AG04450 (cell line): ENCODE results near the gene ALG13. TPM values are rescaled to one million over a fixed set of nuclear protein-coding genes. Genes with fewer than 3 reads are reported as not detected.

Source experiments
- CTCF ChIA-PET: fragments of 300-600, 350-600 bp; formaldehyde crosslinking; extraction: SDS; loops from one replicate; lab custom pipeline; 2022; ENCODE audit warnings: antibody characterized with exemption, inconsistent platforms; lab: Charles Lee
- POLR2A ChIA-PET: fragments of 350-600 bp; formaldehyde crosslinking; extraction: SDS; loops from one replicate; lab custom pipeline; 2021; ENCODE audit warnings: antibody characterized with exemption, inconsistent platforms; lab: Yijun Ruan, JAX
- DNase-seq: peaks from one replicate; pipeline ENCODE4 v3.0.0-alpha.2; 2011; ENCODE audit warnings: low read depth, low spot score
- H3K27ac ChIP-seq: one replicate; pipeline ENCODE4 v1.5.1; 2012; ENCODE audit warnings: low read depth, low read length, control low read depth
- H3K27me3 ChIP-seq: one replicate; pipeline ENCODE4 v1.6.0; 2012; ENCODE audit warnings: low read length; ENCODE audit not compliant: control insufficient read depth, insufficient read depth
- H3K4me3 ChIP-seq: 2 replicates; pipeline ENCODE4 v1.5.1; 2011; ENCODE audit warnings: mild to moderate bottlenecking, low read depth, low read length, control low read depth
- H3K9me3 ChIP-seq: 2 replicates; pipeline ENCODE4 v1.5.1; 2012; ENCODE audit warnings: low read length; ENCODE audit not compliant: control insufficient read depth, insufficient read depth
- polyA plus RNA-seq: library from polyadenylated mRNA; depleted of rRNA; stranded (reverse); fragments of >200 nt; gene quantifications from 2 replicates; pipeline ENCODE4 v1.2.3, GENCODE V29; 2011
- TF ChIP-seq, protein P1 (sequence below): IDR thresholded peaks from 2 replicates; pipeline ENCODE4 v1.5.1; 2011; ENCODE audit warnings: low read depth, low read length, control low read depth, inconsistent platforms

ALG13 gene
- polyA plus RNA-seq, 1 experiment: 74.2 TPM

DNA sequence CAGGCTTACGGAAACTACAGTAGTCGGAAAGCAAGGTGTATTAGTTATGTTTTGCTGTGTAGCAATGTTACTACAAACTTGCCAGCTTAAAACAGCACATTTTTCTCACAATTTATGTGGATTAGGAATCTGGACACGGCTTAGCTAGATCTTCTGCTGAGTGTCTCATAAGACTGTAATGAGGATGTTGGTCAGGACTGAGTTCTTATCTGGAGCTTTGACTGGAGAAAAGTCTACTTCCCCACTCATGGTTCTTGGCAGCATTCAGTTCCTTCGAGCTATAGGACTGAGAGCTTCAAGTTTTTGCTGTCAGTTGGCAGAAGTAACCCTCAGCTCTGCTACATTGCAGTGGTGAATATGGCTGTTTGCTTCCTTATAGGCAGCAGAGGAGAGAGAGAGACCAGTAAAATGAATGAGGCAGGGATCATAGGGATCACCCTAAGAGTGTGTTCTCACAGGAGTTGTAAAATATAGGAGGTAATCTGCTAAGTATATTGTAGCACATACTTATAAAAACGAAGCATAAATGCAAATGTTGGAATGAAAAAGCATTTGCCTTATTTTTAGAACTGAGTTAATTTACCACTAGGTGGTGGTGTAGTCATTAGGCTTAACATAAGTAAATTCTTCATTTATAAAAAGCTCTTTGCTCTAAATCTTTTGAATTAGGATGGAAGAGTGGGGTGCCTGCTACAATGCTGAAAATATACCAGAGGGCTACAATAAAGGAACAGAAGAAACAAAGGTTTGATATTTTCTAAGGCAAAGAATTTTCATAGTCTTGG, 38.6 kb downstream of the ALG13 start:
- no peaks in the 10 kb centered on the region for H3K9me3 ChIP-seq
- no peak overlapping the region for H3K27ac ChIP-seq
- ChIA-PET POLR2A (no interaction called here), CTCF (interaction anchor here (0.7 to 1.9 kb wide), 5 partner anchors 10 to 923 kb away, joined by 3 to 7 read pairs (median 4); no protein-coding TSS in a partner anchor)
- H3K4me3 ChIP-seq: no peak overlapping the region
- H3K27me3 ChIP-seq: no peaks in the 10 kb centered on the region
- DNase-seq: no peak
- TF ChIP-seq, protein P1, sequence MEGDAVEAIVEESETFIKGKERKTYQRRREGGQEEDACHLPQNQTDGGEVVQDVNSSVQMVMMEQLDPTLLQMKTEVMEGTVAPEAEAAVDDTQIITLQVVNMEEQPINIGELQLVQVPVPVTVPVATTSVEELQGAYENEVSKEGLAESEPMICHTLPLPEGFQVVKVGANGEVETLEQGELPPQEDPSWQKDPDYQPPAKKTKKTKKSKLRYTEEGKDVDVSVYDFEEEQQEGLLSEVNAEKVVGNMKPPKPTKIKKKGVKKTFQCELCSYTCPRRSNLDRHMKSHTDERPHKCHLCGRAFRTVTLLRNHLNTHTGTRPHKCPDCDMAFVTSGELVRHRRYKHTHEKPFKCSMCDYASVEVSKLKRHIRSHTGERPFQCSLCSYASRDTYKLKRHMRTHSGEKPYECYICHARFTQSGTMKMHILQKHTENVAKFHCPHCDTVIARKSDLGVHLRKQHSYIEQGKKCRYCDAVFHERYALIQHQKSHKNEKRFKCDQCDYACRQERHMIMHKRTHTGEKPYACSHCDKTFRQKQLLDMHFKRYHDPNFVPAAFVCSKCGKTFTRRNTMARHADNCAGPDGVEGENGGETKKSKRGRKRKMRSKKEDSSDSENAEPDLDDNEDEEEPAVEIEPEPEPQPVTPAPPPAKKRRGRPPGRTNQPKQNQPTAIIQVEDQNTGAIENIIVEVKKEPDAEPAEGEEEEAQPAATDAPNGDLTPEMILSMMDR: peak; percentile 29; the same call in 1 of the 2 replicates

DNA sequence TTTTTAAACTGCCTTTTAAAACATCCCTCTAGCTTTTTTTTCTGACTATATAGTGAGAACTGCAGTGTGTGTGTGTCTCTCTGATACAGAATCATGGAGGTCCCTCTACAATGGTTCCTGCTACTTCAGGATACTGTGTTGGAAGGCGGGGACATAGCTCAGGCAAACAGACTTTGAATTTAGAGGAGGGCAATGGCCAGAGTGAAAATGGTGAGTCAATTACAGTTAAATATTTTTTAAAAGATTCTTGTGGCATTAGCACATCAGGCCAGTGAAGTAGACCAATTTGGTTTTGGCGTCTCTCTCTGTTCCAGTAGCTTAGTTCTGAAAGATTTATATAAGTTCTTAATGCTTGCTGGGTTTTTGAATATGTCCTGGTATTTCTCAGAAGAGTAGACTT, 47.1 kb downstream of the ALG13 start:
- CTCF ChIA-PET: no interaction called here
- POLR2A ChIA-PET: no interaction called here
- TF ChIP-seq, protein P1: no peak

GRCh38 chrX:111731351-111731750, 50.4 kb downstream of the ALG13 start:
- H3K4me3 ChIP-seq: no peak overlapping the region
- H3K27me3 ChIP-seq: no peaks in the 10 kb centered on the region
- POLR2A ChIA-PET: no interaction called here
- TF ChIP-seq, protein P1: no peak
- H3K9me3 ChIP-seq: no peaks in the 10 kb centered on the region
- no peak for DNase-seq
- CTCF ChIA-PET: no interaction called here
- no peak overlapping the region for H3K27ac ChIP-seq

More for the DNA sequence above, 47.1 kb downstream of the ALG13 start:
- Histone ChIP-seq H3K27ac (no peak overlapping the region), H3K4me3 (no peak overlapping the region), H3K27me3 (no peaks in the 10 kb centered on the region), H3K9me3 (no peaks in the 10 kb centered on the region)
- DNase-seq: no peak

DNA sequence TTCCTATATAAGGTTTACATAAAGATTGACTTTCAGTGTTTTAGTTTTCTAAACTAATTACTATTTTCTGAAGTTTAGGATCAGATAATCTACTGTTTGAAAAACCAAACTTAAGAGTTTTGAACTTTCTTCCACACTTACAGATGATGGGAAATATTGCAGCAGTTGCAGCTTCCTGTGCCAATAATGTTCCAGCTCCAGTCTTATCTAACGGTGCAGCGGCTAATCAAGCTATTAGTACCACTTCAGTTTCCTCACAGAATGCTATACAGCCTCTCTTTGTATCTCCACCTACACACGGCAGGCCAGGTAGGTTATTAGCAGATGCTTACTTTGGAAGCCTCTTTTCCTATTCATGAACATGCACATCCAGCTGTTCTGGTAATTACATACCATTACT, 55.6 kb downstream of the ALG13 start:
- Histone ChIP-seq H3K4me3 (no peak overlapping the region), H3K9me3 (no peaks in the 10 kb centered on the region), H3K27ac (no peak overlapping the region), H3K27me3 (no peaks in the 10 kb centered on the region)
- ChIA-PET POLR2A (no interaction called here), CTCF (no interaction called here)
- TF ChIP-seq, protein P1: no peak
- no peak for DNase-seq

- TF ChIP-seq, protein P1: no peak
- H3K27me3 ChIP-seq: no peaks in the 10 kb centered on the region
- POLR2A ChIA-PET: no interaction called here
- no peak for DNase-seq
- no peak overlapping the region for H3K27ac ChIP-seq
- CTCF ChIA-PET: interaction anchor here (2.2 kb wide), 1 partner anchor 61 kb away, joined by 8 read pairs; the partner anchor contains the start of gene ALG13
- H3K4me3 ChIP-seq: no peak overlapping the region
- no peaks in the 10 kb centered on the region for H3K9me3 ChIP-seq
Observed at GRCh38 chrX:111742018-111742417, 61.0 kb downstream of the ALG13 start.
